Naive thymus-derived CD8-positive, alpha-beta T cell (primary cell): ENCODE results near the gene EGLN1. TPM values are rescaled to one million over a fixed set of nuclear protein-coding genes. Genes with fewer than 3 reads are reported as not detected.

Source experiments
- ATAC-seq, 2 donors: fragments of 150-1000 bp; cut with Tn5 transposase in 1 of 2; sonication (Bioruptor Pico), chemical (Tn5 transposase) in 1 of 2; 1 replicate in 1 of 2; 2 replicates in 1 of 2; pipeline ENCODE4 v1.10.0; 2021; ENCODE audit warnings: mild to moderate bottlenecking in 2 of 2, moderate library complexity in 2 of 2
- POLR2A ChIA-PET: fragments of 350-600 bp; sonication (Branson Sonifier 250); formaldehyde crosslinking; loops from one replicate; lab custom pipeline; 2021; ENCODE audit warnings: antibody characterized with exemption; lab: Charles Lee
- DNase-seq, 10 donors: peaks; one replicate each; pipeline versions ENCODE4 v3.0.0 to v3.0.0-alpha.2; 2020 to 2022
- H3K27ac Mint-ChIP-seq, 10 donors: one replicate each; pipeline ENCODE4 v1.8.0; 2020 to 2022; ENCODE audit warnings: mild to moderate bottlenecking in 10 of 10, mixed read lengths in 10 of 10, moderate library complexity in 4 of 10, inconsistent platforms in 1 of 10
- H3K27me3 Mint-ChIP-seq, 5 donors: one replicate each; pipeline ENCODE4 v1.8.0; 2021 to 2022; ENCODE audit warnings: mixed read lengths in 5 of 5
- H3K36me3 Mint-ChIP-seq, 3 donors: one replicate each; pipeline ENCODE4 v1.8.0; 2020 to 2022; ENCODE audit warnings: mixed read lengths in 3 of 3, mild to moderate bottlenecking in 2 of 3, inconsistent platforms in 1 of 3
- H3K4me1 Mint-ChIP-seq, 4 donors: one replicate each; pipeline ENCODE4 v1.8.0; 2021 to 2022; ENCODE audit warnings: mixed read lengths in 4 of 4
- H3K4me3 Mint-ChIP-seq, 10 donors: one replicate each; pipeline ENCODE4 v1.8.0; 2020 to 2022; ENCODE audit warnings: mild to moderate bottlenecking in 10 of 10, mixed read lengths in 10 of 10, moderate library complexity in 6 of 10, inconsistent platforms in 1 of 10
- H3K9me3 Mint-ChIP-seq, 9 donors: one replicate each; pipeline ENCODE4 v1.8.0; 2020 to 2022; ENCODE audit warnings: mixed read lengths in 9 of 9, mild to moderate bottlenecking in 3 of 9, inconsistent platforms in 1 of 9, moderate library complexity in 1 of 9
- polyA plus RNA-seq, 3 donors: library from polyadenylated mRNA; unstranded; fragments of 300-500 nt; fragmentation: Illumina TruSeq; gene quantifications; one replicate each; pipeline ENCODE4 v1.2.3, GENCODE V29; 2021
- total RNA-seq, 8 experiments: library from RNA in 2 of 8; stranded (reverse) in 2 of 8; gene quantifications; one replicate each; pipeline ENCODE4 v1.2.3 and lab custom pipeline; 2021 to 2026

EGLN1 gene
- total and polyA plus RNA-seq, 5 experiments from 2014 or later: 17.8 to 32.7 (median 27.3) TPM

DNA sequence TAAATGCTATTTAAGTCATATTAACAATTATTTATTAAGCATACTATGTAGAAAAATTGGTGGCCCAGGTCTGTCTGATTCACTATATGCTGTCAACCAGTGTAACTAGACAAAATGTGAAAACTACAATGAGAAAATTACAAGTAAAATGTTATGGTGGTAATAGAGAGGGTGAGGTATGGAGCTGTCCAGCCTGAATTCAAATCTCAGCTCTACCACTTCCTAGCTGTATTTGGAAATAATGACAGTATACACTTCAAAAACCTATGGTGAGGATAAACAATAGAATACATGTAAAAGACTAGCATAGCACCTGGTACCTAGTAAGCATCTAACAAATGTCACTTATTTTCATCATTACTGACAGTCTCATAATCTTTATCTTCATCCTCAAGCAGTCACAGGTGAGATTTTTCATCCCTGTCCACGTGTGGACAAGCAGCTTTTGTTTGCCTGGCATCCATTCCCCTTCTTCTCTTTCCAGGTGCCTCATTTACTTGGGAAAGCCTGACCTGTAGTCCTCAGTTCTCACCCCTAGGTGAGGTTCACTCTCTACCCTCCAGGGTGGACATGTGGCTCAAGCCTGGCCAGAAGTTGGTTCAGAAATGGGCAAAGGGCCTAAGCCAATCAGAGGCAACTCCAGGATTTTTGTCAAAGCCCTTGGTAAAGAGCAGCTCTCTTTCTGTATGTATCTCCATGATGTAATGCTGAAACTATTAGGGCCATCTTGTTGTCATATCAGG, 29.5 kb downstream of the EGLN1 start:
- H3K27me3 Mint-ChIP-seq: no peaks in the 10 kb centered on the region
- H3K27ac Mint-ChIP-seq: no peak overlapping the region
- POLR2A ChIA-PET: no interaction called here
- H3K4me3 Mint-ChIP-seq: no peak overlapping the region
- H3K36me3 Mint-ChIP-seq: peaks cover 0 to 14% (median 1%) of the 10 kb centered on the region in 3 donors
- no peaks in the 10 kb centered on the region for H3K9me3 Mint-ChIP-seq
- DNase-seq: no peak
- no peak for ATAC-seq
- H3K4me1 Mint-ChIP-seq: peaks cover 31 to 71% (median 69%) of the 10 kb centered on the region in 4 donors

DNA sequence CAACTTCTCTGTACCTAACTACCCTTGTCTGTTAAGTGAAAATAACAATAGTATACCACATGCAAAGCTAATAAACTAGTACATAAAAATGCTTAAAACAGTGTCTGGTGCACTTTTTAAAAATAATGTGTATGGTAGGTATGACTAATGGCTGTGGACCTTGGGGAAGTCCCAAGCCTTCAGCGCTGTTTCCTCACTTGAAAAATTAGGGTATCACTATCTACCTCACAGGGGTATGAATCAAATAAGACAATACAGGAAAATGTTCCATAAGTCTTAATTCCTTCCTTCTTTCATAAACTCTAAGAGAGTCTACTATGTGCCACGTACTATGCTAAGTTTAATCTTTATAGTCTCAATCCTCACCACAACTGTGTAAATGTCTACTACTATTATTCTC, 32.0 kb downstream of the EGLN1 start:
- ATAC-seq (no peak), DNase-seq (no peak)
- no peak overlapping the region for H3K4me3 Mint-ChIP-seq
- POLR2A ChIA-PET: no interaction called here
- H3K27ac Mint-ChIP-seq: peak overlapping the region in 2 of 10 donors; percentile 2 to 18
- H3K36me3 Mint-ChIP-seq: peaks cover 0 to 7% (median 1%) of the 10 kb centered on the region in 3 donors
- no peaks in the 10 kb centered on the region for H3K9me3 Mint-ChIP-seq
- H3K27me3 Mint-ChIP-seq: no peaks in the 10 kb centered on the region
- peaks cover 20 to 56% (median 53%) of the 10 kb centered on the region in 4 donors for H3K4me1 Mint-ChIP-seq

DNA sequence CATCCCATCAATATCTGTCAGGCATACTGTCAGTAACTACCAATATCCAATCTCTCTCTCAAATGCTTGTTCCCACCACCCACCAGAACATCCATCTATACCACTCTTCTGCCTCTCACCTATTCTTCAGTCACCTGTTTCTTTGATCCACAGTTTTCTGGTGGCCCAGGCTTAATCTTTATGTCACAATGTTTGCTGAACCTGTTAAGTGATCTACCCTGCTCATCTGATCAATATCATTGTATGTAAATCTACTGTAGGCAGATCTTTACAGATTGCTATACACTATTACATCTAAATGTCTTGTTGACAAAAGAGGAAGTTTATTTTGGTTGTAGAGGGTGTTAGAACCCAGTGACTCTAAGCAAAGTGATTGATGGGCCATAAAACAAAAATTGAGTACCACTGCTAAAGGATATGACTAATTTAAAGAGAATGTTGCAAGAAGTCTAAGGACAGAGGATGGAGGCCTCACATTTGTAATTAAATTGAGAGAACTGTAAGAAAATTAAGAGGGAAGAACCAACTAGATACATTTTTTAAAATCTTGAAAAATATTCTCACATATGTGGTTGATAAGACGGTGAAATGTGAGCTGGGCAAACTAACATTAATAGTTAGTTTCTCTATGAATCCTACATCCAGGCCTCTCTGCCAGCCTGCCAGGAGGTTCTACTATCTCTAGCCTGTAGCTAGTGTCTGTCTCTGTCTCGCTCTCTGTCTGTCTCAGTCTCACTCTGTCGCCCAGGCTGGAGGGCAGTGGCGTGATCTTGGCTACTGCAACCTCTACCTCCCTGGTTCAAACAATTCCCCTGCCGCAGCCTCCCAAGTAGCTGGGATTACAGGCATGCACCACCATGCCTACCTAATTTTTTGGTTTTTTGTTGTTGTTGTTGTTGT, 34.1 kb downstream of the EGLN1 start:
- POLR2A ChIA-PET: interaction anchor here (0.7 kb wide), 1 partner anchor 112 kb away, joined by 6 read pairs; no protein-coding TSS in a partner anchor
- peak overlapping the region in 1 of 10 donors; percentile 22 for H3K27ac Mint-ChIP-seq
- H3K4me3 Mint-ChIP-seq: no peak overlapping the region
- no peak for ATAC-seq
- H3K9me3 Mint-ChIP-seq: no peaks in the 10 kb centered on the region
- peaks cover 11 to 43% (median 39%) of the 10 kb centered on the region in 4 donors for H3K4me1 Mint-ChIP-seq
- no peak for DNase-seq
- no peaks in the 10 kb centered on the region for H3K27me3 Mint-ChIP-seq
- peaks cover 0 to 7% (median 1%) of the 10 kb centered on the region in 3 donors for H3K36me3 Mint-ChIP-seq

DNA sequence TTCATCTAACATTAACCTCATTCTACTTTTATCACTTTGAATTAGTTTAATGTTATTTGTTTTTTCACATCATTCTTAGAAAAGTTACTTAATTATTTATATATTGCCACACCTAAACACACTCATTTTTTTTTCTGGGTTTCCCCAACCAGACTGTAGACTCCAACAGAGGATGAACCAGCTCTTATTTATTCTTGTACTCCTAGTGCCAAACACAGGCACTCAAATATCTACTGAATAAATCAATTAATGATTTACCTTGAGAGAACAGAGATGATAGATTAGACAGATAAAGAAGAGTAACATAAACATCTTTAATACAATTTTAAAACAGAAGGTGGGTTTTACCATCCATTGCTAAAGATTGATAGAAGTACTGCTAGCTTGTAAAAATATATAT, 35.6 kb downstream of the EGLN1 start:
- Mint-ChIP-seq H3K9me3 (no peaks in the 10 kb centered on the region), H3K4me1 (peaks cover 15 to 47% (median 39%) of the 10 kb centered on the region in 4 donors), H3K27ac (no peak overlapping the region), H3K4me3 (no peak overlapping the region), H3K27me3 (no peaks in the 10 kb centered on the region), H3K36me3 (peaks cover 0 to 7% (median 1%) of the 10 kb centered on the region in 3 donors)
- POLR2A ChIA-PET: no interaction called here
- no peak for ATAC-seq
- DNase-seq: no peak

DNA sequence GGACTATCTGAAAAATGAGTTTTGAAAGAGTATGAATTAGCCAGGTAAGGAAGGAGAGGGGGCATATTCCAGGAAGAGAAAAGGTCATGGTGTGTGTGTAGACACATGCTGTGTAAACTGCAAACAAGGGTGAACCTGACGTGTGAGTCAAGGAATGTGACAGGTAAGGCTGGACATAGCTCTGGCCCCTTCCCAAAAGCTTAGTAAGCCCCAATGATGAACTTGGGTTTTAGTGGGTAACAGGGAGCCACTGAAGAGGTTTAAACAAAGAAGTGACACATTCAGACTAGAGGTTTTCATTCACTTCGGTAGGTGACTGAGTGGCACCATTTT, 36.7 kb downstream of the EGLN1 start:
- Mint-ChIP-seq H3K27ac (no peak overlapping the region), H3K4me1 (peaks cover 13 to 44% (median 33%) of the 10 kb centered on the region in 4 donors), H3K27me3 (no peaks in the 10 kb centered on the region), H3K36me3 (peaks cover 0 to 7% (median 1%) of the 10 kb centered on the region in 3 donors), H3K4me3 (no peak overlapping the region), H3K9me3 (no peaks in the 10 kb centered on the region)
- POLR2A ChIA-PET: no interaction called here
- ATAC-seq (no peak), DNase-seq (no peak)

DNA sequence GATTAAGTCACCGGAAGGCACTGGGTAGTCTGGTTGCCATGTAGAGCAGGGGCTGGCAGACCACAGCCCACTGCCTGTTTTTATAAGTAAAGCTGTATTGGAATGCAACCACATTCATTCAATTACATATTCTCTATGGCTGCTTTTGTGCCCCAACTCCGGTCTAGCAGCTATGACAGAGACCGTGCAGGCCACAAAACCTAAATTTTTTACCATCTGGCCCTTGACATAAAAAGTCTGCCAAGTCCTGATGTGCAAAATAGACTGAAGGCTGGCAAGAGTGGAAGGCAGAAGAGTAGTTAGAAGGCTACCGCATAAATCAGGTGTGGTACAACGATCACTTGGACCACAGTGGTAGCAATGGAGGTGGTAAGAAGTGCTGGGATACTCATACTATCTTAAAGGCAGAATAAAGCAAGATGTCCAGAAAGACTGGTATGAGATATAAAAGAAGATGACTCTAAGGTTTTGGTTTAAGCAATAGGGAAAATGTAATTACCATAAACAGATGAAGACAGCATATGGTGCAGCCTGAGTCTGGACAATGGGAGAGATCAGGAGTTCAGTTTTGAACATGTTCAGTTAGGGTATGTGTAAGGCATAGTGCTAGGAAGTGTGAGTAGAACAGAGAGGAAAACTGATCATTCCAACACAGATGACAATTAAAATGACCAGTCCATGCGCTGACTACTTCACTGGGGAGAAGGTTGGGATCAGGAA, 37.2 kb downstream of the EGLN1 start:
- H3K4me1 Mint-ChIP-seq: peaks cover 13 to 41% (median 30%) of the 10 kb centered on the region in 4 donors
- ATAC-seq (no peak), DNase-seq (no peak)
- peaks cover 0 to 7% (median under 1%) of the 10 kb centered on the region in 3 donors for H3K36me3 Mint-ChIP-seq
- H3K27me3 Mint-ChIP-seq: no peaks in the 10 kb centered on the region
- no peaks in the 10 kb centered on the region for H3K9me3 Mint-ChIP-seq
- H3K4me3 Mint-ChIP-seq: no peak overlapping the region
- no peak overlapping the region for H3K27ac Mint-ChIP-seq
- POLR2A ChIA-PET: no interaction called here

DNA sequence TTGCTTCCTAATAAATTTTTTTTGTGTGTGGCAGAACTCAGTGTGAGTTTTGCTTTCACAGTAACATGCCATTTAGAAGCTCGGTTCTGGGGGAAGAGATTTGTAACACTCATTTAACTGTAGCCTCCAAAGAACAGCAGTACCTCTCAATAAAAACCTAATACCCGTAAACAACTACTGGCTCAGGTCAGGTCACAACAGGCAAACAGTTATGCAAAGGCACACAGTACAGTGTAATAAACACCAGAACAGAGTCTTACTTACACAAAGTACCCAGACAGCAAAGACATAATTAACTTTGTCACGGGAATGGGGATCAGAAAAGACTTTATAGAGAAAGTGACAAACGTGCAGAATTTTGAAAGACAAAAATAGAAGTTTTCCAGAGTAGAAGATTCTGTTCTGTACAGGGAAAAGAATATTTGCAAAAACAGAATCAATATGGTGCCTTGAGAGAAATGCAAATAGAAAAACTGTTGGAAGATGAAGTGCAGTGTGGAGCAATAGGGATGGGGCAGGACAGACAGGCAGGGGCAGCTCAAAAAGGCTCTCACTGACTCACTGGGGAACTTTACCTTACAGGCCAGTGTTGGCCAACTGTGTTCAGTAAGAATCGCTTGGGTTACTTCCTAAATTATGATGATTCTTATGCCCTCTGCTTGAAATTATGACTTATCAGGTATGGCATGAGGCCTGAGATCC, 38.8 kb downstream of the EGLN1 start:
- POLR2A ChIA-PET: no interaction called here
- DNase-seq: no peak
- Mint-ChIP-seq H3K36me3 (peaks cover 0 to 4% (median 0%) of the 10 kb centered on the region in 3 donors), H3K4me1 (peaks cover 21 to 44% (median 38%) of the 10 kb centered on the region in 4 donors), H3K4me3 (no peak overlapping the region), H3K27me3 (no peaks in the 10 kb centered on the region), H3K27ac (peak overlapping the region in 1 of 10 donors; percentile 36), H3K9me3 (no peaks in the 10 kb centered on the region)
- no peak for ATAC-seq

DNA sequence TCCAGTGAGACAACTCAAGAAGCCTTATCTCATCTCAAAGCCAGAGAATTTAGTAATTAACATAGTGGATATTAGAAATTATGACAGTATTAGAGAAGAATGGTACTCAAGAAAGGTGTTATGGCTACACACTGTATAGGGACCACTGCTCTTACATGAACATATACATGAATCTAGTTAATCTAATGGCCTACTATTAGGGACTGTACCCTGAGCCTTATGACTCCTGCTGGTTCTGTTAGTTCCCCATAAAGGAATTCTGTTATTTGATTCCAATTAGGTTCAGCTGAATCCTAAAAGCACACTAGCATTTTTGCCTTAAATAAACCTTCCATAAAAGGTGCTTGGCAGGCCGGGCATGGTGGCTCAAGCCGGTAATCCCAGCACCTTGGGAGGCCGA, 39.7 kb downstream of the EGLN1 start:
- H3K27me3 Mint-ChIP-seq: no peaks in the 10 kb centered on the region
- no peaks in the 10 kb centered on the region for H3K36me3 Mint-ChIP-seq
- H3K4me3 Mint-ChIP-seq: no peak overlapping the region
- no peak overlapping the region for H3K27ac Mint-ChIP-seq
- peaks cover 21 to 41% (median 37%) of the 10 kb centered on the region in 4 donors for H3K4me1 Mint-ChIP-seq
- ATAC-seq (no peak), DNase-seq (no peak)
- no peaks in the 10 kb centered on the region for H3K9me3 Mint-ChIP-seq
- POLR2A ChIA-PET: no interaction called here

DNA sequence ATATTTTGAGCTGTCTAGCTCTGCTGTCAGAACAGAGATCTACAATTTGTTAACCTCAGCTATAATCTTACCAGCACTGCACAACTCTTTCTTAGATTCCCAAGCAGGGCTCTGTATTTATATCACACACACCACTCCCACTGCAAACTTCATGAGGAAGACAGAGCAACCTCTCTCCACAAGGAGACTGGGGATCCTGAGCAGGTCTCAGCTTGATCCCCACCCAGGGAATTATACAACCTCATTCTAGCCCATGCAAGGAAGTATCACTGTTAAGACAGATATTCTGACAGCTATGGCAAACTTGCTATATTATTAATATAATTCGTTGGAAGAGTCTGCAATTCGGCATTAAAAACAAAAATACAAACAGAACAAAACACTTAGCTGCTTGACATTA, 40.4 kb downstream of the EGLN1 start:
- peaks cover 26 to 45% (median 44%) of the 10 kb centered on the region in 4 donors for H3K4me1 Mint-ChIP-seq
- POLR2A ChIA-PET: no interaction called here
- ATAC-seq (no peak), DNase-seq (no peak)
- no peaks in the 10 kb centered on the region for H3K9me3 Mint-ChIP-seq
- H3K4me3 Mint-ChIP-seq: no peak overlapping the region
- H3K27me3 Mint-ChIP-seq: no peaks in the 10 kb centered on the region
- no peaks in the 10 kb centered on the region for H3K36me3 Mint-ChIP-seq
- H3K27ac Mint-ChIP-seq: peak overlapping the region in 1 of 10 donors; percentile 42

DNA sequence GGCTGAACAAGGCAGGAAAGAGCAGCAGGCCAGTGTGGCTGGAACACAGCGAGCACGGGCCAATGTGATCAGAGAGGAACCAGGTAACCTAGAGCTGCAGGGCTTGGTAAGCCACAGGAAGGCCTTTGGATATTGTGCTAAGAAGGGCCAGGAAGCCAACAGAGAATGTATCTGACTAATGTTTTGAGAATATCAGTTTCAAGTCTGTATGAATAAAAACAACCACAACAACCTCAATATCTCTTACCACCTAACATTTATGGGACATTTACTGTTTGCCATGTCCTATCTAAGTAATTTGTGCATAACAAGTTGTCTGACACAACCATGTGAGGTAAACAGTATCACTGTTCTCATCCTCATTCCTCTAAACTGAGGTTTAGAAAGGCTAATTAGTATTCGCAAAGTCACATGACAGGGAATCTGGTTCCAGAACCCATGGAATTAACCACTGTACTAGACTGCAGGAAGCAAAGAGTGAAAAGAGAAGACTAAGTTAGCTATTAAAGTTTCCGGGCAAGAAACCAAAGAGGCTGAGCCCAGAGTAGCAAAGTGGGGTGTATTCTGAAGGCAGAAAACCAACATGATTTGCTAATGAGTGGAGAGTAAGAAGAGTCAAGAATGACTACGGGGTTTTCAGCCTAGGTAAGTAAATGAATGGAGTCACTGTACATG, 45.1 kb downstream of the EGLN1 start:
- ATAC-seq (peak in 1 of 2 donors; percentile 65), DNase-seq (no peak)
- POLR2A ChIA-PET: no interaction called here
- H3K9me3 Mint-ChIP-seq: no peaks in the 10 kb centered on the region
- H3K36me3 Mint-ChIP-seq: peaks cover 0 to 12% (median 0%) of the 10 kb centered on the region in 3 donors
- peak overlapping the region in 2 of 10 donors; percentile 8 to 52 for H3K4me3 Mint-ChIP-seq
- peak overlapping the region in 6 of 10 donors; percentile 9 to 74 (median 20) for H3K27ac Mint-ChIP-seq
- H3K4me1 Mint-ChIP-seq: peaks cover 28 to 46% (median 41%) of the 10 kb centered on the region in 4 donors
- no peaks in the 10 kb centered on the region for H3K27me3 Mint-ChIP-seq

DNA sequence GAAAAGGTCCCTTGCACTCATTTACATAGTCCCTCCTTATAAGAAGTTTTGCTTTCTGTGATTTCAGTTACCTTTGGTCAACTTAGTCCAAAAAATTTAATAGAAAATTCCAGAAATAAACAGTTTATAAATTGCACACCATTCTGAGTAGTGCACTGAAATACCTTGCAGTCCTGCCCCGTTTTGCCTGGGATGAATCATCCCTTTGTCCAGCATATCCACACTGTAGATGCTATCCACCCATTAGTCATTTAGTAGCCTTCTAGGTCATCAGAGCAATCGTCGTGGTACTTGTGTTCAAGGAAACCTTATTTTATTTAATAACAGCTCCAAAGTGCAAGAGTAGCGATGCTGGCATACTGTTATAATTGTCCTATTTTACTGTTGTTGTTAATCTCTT, 46.0 kb downstream of the EGLN1 start:
- Mint-ChIP-seq H3K27ac (peak overlapping the region in 2 of 10 donors; percentile 36 to 69), H3K4me3 (no peak overlapping the region), H3K27me3 (no peaks in the 10 kb centered on the region), H3K9me3 (no peaks in the 10 kb centered on the region), H3K4me1 (peaks cover 26 to 40% (median 35%) of the 10 kb centered on the region in 4 donors), H3K36me3 (peaks cover 0 to 15% (median 0%) of the 10 kb centered on the region in 3 donors)
- ATAC-seq: no peak
- POLR2A ChIA-PET: no interaction called here
- DNase-seq: no peak
